Measurements from ENCODE around the gene P2RX1.
"Not testable (repeated sequence)": the region's sequence is repeated elsewhere in the genome, so short reads cannot be mapped to it uniquely, and the experiment has no call there.

P2RX1 gene

DNA sequence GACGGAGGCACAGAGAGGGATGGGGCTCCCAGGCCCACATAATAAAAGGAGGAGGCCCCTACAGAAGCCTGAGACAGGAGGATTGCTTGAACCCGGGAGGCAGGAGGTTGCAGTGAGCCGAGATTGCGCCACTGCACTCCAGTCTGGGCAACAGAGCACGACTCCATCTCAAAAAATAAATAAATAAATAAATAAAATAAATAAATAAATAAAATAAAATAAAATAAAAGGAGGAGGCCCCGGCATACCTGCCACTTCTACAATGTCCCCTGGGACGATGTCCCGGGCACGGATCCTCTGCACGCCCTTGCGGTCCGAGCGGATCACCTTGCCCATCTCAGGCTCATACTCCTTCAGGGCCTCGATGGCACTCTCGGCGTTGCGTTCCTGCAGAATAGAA lies 34.7 kb upstream of the P2RX1 start:
- DNase-seq, result no peak

DNA sequence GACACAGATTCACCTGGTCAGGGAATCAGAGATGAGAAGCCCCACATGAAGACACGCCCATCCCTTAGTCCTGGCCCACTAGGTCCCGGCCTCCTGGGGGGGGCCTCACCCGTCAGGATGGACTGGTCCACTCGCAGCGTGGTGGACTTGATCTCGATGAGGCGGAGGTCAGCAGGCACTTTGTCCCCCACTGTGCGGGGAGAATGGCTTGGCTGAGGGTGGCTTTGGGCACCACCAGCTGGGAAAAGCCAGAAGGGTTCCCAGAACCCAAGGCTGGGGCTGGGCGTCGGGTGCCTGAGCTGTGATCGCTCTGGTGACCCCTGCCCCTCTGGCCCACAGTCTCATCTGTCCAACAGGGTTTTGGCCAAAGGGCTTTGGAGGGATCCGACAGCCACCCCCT lies 34.3 kb upstream of the P2RX1 start:
- DNase-seq, result no peak

DNA sequence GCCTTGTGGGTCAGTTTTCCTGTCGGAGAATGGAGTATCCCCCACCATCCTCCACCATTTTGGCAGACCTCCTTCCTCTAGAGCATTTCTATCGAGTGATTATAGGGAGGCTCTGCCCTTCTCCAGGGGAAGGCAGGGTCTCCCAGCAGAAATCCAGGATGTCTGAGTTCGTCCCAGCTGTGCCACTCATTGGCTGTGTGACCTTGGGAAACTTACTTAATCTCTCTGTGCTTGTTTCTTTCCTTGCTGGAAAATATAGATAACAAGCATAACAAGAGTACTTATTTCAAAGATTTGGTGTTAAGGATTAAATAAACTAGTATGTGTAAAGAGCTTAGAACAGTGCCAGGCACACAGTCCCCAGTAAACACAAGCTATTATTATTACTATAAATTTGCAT lies 33.2 kb upstream of the P2RX1 start:
- no peak for DNase-seq

DNA sequence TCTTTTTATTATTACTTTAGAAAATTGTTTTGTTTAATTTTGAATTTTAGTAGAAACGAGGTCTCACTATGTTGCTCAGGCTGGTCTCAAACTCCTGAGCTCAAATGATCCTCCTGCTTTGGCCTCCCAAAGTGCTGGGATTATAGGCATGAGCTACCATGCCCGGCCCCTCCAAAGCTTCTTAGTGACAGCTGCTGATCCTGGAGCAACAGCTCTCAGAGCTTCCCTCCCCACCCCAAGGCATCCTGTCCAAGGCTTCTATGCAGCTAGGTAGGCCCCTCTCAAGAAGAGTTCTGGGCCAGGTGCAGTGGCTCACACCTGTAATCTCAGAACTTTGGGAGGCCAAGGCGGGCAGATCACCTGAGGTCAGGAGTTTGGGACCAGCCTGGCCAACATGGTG lies 32.3 kb upstream of the P2RX1 start:
- DNase-seq, result not testable (repeated sequence)

DNA sequence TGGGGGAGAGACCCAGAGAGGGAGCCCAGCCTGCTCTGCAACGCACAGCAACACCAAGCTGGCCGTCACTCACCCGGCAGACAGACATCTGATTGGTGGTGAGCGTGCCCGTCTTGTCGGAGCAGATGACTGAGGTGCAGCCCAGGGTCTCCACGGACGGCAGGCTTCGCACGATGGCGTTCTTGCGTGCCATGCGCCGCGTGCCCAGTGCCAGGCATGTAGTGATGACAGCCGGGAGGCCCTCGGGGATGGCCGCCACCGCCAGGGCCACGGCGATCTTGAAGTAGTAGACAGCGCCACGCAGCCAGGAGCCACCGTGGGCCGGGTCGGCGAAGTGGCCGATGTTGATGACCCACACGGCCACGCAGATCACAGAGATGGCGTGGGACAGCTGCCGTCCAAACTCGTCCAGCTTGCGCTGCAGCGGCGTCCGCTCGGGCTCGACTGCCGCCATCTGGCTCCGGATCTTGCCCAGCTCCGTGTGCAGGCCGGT lies 31.1 kb upstream of the P2RX1 start:
- no peak for DNase-seq

DNA sequence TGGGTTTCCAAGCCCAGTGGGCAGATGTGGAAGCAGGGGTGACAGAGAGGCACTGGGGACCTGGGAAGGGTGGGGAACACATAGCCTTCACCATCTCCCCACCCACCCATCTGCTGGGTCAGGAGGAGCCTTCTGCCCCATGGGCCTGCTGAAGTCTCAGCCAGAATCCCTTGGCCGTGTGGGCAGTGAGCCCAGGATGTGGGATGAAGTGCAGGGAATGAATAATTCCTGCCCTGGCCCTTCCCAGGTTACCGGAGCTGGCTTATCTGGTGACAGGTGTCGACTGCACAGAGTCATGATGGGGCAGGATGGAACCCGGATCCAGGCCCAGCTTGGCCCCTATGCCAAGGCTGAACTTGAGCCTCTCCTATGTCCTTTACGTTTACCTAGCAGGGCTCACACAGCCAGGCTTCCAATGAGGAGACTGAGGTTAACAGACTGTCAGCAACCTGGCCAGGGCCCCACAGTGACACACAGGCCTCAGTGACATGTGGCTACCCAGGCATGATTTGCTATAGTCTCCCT lies 30.5 kb upstream of the P2RX1 start:
- DNase-seq, result no peak

DNA sequence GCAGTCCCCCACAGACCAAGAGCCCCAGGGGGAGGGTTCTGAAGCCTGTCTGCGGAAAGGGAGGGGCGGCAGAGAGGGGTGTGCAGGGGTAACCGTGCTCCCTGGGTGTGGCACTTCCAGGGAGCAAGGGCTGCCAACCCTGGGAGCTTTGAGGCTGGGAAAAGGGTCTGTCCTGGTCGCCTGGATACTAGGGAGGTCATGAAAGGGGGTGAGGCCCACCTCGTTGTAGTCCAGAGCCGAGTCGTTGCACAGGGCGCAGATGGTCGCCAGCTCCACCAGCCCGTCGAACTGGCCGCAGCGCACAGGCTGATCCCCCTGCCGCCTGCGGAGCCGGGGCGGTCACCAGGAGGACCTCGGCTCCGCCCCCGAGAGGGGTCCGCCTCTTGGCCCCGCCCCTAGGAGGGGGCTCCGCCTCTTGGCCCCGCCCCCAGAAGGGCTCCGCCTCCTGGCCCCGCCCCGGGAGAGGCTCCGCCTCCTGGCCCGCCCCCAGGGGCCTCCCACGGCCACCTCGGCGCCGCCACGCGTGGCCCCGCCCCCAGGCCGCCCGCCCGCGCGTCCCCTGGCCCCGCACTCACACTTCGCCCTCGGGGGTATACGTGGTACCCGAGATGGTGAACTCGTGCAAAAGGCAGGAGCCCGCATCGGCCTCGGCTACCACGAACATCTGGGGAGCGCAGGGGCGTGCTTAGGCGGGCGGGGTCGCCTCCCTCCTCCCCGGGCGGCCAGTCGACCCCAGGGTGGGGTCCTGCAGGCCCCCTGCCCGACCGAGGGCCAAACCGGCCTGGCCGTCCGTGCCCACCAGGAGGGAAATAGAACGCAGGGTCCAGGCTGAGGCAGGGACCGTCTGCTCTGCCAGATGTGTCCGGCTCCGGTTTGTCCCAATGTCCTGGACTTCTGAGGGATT lies 28.5 kb upstream of the P2RX1 start:
- peak; percentile 5 for DNase-seq

DNA sequence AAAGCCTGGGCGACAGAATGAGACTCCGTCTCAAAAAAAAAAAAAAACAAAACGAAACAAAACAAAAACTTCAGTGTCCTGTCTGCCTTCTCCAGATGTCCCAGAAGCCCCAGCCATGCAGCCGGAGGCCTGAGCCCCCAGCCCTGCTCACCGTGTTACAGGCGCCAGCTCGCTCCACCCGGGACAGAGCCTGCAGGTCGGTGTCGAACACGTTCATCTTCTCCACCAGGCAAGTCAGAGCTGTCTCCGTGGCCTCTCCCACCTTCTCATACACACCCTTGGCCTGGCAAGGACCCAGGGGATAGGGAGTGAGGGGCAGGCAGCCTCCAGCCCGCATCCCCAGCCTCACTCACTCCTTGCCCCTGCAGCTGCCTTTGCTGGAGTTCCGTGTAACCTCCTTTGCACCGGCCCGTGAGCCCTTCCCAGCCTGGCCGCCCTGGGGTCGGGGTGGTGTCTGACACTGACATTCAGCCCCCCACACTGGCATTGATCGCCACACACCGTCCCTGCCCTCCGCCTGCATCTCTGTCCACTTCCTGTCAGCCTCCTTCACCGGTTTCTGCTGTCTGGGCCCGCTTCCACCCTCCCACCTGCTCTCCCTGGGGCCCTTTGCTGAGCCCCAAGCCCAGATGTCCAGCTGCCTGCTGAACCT lies 27.1 kb upstream of the P2RX1 start:
- no peak for DNase-seq

DNA sequence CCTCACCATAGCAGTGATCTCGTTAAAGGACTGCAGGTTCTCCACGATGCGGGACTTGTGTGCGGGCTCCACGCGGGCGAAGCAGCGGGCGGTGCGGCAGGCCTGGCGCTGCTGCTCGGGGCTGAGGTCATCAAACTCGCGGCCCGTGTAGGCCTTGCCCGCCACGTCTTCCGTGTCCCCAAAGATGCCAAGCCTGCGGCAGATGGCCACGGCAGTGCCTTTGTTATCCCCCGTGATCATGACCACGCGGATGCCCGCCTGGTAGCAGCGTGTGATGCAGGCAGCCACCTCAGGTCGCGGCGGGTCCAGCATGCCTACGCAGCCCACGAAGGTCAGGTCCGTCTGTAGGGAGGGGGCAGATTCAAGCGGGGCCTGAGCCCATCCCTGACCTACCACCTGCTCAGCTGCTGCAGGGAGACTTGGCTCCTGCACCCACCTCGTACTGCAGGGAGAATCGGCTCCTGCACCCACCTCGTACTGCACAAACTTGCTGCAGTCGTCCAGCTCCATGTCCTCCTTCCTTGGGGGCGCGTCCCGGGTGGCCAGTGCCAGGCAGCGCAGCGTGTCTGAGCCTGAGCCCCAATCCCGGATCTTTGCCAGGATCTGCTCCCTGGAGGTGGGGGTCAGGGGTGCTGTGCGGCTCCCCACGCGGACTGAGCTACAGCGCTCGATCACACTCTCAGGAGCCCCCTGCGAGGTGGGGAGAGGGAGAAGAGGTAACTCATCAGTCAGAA lies 24.9 kb upstream of the P2RX1 start:
- DNase-seq, result no peak

DNA sequence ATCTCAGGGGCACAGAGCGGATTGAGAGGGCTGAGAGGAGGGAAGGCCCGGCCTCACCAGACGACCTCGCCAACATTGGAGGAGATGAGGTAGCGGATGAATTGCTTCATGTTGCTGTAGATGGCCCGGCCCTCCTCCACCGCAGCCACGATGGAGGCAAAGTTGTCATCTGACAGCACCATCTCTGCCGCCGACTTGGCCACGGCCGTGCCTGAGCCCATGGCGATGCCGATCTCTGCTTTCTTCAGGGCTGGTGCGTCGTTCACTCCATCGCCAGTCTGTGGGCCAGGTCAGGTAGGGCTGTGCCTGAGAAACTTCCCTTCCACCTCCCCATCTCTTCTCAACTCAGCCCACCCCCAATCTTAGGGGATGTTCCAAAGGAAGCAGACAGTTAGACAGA lies 21.1 kb upstream of the P2RX1 start:
- DNase-seq, result no peak

DNA sequence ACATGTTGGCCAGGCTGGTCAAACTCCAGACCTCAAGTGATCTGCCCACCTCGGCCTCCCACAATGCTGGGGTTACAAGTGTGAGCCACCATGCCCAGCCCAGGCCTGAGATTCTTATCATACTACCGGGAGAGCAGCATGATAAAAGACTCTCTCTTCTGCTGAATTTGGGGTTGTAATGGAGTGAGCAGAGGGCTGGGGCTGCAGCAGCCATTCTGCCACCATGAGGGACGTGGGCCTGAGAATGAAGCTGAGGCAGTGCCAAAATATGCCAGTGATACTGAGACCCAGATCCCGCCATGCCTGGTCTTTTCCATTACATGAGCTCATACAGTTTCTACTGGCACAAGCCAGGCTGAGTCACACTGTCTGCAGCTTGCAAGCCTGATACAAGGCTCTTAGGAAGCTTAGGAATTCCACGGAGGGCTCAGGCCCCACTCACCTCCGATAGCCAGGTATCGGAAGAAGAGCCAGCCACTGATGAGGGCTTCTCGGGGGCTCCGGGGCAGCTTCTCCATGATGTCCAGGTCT lies 19.6 kb upstream of the P2RX1 start:
- DNase-seq, result no peak

DNA sequence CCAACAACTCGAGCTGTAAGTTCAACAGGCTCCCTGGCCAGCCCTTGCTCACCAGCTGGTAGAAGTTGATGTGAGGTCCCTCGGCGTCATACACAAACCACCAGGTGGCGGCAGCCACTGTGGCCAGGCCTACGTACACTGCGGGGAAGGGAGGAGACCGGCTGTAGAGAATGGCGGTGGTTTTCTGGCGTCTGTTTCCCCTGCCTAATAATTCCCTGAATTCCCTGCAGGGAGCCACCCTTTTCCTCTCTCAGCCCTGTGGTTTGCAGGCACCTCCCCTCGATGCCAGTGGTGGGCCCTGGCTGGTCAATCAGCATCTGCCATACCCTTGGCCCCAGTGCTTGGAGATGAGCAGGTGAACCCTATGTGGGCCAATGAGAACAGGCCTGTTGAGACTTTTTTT lies 18.9 kb upstream of the P2RX1 start:
- DNase-seq, result no peak

DNA sequence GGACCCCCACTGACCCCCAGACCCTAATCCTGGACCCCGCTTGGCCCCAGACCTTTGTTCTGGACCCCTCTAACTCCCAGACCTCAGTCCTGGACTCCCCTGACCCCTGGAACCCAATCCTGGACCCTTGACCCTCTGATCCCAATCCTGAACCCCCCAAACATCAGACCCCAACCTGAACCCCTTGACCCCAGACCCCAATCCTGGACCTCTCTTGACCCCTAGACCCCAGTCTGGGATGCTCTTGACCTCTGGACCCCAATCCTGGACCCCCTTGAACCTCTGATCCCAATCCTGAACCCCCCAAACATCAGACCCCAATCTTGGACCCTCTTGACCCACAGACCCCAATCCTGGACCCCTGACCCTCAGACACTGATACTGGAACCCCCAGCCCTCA lies 13.5 kb upstream of the P2RX1 start:
- DNase-seq, result no peak

DNA sequence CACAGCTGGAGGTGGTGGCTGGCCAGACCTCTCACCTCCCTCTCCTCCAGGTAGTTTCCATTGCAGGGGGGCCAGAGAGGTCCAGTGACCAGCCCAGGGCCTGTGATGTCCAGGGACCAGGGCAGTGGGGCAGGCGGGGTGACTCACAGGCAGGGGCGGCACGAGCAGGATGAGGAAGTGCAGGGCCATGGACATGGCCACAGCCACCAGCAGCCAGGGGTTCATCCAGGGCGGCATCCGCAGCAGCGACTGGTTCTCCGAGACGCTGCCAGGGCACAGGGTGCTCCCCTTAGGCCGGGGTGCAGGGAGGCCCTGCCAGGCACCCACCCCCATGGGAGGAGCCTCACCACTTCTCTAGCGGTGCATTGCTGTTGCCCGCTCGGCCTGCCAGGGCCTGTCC lies 12.9 kb upstream of the P2RX1 start:
- no peak for DNase-seq

DNA sequence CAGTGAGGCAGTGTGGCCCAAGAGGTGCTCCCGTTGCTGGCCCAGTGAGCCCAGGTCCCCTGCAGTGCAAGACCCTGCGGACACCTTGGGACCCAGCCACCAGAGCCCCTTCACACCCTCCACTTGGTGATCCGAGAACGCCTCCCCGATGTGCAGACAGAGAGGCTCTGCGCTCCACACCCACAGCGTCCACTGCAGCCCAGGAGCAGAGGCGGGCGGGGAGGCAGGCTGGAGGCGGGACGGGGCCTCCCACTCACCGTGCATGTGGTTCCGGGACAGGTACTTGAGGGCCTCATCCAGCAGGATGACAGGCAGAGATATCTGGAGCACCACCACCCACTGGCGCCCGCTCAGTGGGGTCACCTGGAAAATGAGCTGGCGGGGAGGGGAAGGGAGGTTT lies 12.1 kb upstream of the P2RX1 start:
- DNase-seq, result no peak

DNA sequence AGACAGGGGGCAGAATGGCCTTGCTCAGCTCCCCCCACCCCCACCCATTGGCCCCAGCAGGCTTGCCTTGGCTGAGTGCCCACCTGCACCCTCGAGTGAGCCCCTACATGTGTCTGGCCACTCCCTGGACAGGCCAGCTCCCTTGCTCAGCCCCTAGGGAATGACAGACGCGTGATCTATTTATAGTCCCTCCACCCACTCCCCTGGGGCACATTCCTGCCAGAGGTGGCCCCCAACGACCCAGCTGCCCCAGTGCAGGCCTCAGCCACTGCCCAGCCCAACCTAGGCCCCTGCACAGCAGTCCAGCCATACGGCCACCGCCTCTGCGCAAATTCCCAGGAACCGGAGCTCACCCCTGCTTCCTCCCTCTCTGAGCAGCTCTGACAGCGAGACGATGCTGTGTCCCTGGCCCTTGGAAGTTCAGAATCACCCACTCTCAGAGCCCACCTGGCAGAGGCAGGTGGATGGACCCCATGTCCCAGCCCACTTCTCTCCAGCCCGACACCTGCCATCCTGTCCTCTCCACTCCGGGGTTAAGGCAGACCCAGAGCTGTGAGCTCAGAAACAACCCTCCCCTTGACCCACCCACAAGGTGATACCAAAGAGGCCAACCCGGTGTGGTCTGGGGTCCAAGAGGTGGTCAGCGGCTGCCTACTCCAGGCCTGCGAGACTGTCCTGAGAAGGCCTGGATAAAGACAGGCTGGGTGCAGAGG lies 11.5 kb upstream of the P2RX1 start:
- no peak for DNase-seq

DNA sequence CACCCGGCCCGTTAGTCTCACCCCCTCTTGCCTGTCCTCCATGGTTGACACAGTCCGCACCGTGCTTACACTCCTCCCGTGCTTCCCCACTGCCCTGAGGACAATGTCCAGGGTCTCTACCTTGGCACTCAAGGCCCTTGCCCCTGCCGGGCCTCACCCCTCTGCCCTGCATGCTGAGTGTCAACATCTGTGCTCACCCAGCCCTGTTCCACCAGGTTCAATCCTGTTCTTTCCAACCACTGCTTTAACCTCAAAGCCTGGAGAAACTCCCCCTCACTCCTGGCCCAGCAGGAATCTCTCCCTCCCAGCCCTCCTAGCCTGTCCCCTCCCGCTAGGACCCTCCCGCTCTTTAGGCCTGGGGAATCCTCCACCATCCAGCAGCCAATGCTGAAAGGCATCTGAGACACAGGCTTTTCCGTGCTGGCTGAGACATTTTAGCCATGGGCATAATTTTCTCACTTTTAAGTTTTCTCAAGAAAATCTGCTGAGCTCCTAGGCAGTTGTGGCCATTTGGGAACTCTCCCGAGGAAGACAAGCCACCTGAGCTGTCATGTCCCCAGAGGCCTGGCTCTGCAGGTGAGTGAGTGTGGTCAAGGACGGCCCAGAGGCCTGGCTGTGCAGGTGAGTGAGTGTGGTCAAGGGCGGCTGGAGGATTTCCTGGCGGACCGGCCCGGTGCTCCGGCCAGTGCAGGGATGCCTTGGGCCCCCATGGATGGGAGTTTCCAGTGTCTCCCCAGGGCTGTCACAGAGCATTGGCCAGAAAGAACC lies 10.8 kb upstream of the P2RX1 start:
- DNase-seq, result no peak

DNA sequence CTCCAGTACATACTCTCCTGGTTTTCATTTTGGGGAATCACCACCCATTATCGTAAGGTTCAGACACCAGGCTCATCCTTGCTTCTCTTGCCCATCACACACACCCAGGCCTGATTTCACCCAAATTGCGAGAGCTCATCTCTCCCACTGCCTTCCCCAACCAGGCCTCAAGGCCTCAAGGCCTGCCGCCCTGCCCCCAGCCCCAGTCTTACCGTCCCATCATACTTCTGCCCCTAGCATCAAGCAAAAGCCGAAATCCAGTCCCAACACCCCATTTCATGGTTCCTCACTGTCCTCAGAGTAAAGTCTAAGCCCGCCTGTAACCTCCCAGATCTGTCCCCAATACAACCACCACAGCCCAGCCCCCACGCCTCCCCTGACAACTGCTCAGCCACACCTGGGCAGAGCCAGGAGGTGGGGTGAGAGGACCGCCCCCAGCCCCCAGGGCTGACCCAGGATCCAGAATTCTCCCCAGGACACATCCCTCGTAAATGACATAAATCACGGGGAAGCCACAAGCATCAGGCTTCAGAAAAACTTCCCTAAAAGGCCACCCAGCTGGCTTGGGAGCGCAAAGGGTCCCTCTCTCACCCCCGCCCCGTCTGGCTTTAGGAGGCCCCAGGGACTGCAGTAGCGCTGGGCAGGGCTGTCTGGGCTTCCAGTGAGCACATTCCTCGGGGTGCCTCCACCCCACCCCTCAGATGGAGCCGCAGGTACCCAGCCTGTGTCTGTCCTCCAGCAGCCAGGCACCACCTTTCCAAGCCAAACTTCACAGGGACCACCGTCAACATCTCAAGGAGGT lies 9.6 kb upstream of the P2RX1 start:
- no peak for DNase-seq

DNA sequence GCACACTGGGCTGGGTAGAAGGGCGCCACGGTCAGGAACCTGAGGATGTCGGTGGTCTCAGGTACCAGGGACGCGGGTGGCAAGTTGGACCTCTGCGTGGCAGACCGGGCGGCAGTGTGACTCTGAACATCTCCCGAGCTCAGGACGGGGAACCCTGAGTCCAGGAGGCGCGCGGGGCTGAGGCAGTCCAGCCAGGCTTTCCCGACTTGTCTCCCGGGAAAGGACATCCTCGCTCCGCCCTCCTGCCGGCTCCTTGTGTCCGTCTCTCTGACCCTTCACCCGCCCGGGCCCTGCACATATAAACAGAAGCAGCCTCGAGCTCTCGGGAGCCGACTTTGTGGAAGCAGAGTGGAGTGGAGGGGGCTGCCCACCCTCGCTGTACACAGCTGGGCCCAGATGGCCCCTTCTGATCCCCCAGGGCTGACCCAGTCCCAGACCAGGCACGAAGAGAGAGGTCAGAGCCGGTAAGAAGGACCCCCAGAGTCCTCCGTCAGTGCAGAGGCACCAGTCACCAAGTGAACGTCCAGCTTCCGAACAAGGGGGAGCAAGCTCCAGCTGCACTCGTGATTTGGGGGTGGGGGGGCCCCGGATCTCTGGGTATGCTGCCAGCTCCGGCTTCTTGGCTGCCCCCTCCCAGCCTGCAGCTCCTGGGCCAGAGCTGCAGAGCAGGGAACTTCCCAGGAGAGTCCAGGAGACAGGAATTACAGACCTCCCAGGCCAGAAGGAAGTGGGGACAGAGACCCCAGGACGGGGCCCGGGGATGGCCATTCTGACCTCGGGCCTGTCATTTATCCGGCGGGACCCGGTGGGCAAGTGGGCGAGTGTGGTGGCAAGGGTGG lies 8.5 kb upstream of the P2RX1 start:
- no peak for DNase-seq
